Coronary artery (tissue), 2 donors: ENCODE measurements around the gene CLDN11.

Experiments
- DNase-seq: peaks from one replicate; pipeline ENCODE4 v3.0.0-alpha.2; 2017; ENCODE audit warnings: low spot score
- H3K27ac ChIP-seq, 2 donors: fragments of 200-600 bp; sonication (generic); one replicate each; pipeline ENCODE4 v1.5.1; 2016 to 2019
- H3K4me3 ChIP-seq: fragments of 200-600 bp; sonication (generic); 2 replicates; pipeline ENCODE4 v1.5.1; 2016; ENCODE audit warnings: mild to moderate bottlenecking, moderate library complexity
- TF ChIP-seq, protein P1 (sequence below): fragments of 200-600 bp; sonication (generic); IDR thresholded peaks from one replicate; pipeline ENCODE4 v1.5.1; 2019; ENCODE audit warnings: antibody characterized with exemption

Gene CLDN11

DNA sequence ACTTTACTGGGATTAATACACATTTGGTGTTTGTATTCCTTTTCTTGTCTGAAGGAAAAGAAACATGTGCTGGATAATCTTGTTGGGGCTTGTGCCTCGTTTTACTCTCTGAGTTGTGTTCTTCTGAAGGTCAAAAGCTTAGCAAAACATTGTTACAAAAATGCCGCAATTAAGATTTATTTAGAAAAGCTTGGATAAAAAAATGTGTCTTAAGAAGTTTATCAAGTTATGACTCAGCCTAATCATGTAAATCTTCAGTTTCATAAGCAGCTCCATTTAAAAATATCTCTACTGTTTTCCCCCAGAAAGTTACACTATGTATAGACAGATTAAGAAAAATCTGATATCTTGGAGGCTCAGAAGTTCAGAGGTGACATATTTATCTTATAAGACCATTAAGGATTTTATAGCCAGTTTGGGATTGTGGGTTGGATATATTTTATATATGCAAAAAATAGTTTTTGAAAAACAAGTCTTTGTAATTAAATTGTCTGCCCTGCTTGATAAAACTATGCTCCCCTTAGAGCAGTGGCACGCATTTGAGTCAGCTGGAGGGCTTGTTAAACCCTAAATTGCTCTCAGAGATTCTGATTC lies 56.5 kb downstream of the CLDN11 start:
- DNase-seq: no peak
- TF ChIP-seq, protein P1, sequence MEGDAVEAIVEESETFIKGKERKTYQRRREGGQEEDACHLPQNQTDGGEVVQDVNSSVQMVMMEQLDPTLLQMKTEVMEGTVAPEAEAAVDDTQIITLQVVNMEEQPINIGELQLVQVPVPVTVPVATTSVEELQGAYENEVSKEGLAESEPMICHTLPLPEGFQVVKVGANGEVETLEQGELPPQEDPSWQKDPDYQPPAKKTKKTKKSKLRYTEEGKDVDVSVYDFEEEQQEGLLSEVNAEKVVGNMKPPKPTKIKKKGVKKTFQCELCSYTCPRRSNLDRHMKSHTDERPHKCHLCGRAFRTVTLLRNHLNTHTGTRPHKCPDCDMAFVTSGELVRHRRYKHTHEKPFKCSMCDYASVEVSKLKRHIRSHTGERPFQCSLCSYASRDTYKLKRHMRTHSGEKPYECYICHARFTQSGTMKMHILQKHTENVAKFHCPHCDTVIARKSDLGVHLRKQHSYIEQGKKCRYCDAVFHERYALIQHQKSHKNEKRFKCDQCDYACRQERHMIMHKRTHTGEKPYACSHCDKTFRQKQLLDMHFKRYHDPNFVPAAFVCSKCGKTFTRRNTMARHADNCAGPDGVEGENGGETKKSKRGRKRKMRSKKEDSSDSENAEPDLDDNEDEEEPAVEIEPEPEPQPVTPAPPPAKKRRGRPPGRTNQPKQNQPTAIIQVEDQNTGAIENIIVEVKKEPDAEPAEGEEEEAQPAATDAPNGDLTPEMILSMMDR: no peak
- Histone ChIP-seq H3K27ac (no peak overlapping the region), H3K4me3 (no peak overlapping the region)

DNA sequence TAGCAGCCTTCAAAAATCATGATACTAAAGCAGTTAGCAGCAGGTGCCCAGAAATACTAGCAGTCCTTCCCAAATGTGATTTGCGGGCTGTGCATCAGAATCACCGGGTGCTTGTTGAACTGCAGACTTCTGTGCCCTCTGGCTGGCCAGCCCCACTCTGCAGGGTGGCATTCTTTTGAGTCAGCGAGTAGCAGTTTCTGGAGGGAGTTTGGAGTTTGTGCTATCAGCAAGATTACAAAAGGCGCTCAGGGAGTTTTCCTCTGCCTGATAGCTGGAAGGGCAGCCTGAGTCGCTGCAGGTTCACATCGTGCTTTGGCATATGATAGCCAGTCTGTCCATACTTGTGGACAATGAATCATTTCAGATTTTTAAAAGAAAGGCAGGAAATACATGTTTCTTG lies 57.6 kb downstream of the CLDN11 start:
- DNase-seq: no peak
- Histone ChIP-seq H3K27ac (no peak overlapping the region), H3K4me3 (no peak overlapping the region)
- TF ChIP-seq, protein P1: no peak

DNA sequence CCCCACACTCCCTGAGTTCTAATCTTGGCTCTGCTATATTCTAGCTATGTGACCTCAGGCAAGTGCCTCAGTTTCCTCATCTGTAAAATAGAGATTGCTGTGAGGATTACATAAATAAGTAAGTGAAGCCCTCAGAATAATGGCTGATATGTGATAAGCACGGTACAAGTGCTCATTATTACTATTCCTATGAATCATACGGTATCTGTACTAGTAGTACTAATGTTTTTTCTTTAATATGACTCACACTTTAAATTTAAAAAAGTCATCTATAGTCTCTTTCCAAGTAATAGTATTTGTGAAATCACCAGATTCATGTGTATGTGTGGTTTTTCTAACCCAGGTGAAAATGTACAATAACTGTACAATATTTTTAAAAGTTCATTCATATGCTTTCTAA lies 58.7 kb downstream of the CLDN11 start:
- DNase-seq: no peak
- Histone ChIP-seq H3K4me3 (no peak overlapping the region), H3K27ac (no peak overlapping the region)
- TF ChIP-seq, protein P1: no peak

- DNase-seq: no peak
- Histone ChIP-seq H3K27ac (no peak overlapping the region), H3K4me3 (no peak overlapping the region)
- TF ChIP-seq, protein P1: no peak
Measured at GRCh38 chr3:170480111-170480510, 61.4 kb downstream of the CLDN11 start.

DNA sequence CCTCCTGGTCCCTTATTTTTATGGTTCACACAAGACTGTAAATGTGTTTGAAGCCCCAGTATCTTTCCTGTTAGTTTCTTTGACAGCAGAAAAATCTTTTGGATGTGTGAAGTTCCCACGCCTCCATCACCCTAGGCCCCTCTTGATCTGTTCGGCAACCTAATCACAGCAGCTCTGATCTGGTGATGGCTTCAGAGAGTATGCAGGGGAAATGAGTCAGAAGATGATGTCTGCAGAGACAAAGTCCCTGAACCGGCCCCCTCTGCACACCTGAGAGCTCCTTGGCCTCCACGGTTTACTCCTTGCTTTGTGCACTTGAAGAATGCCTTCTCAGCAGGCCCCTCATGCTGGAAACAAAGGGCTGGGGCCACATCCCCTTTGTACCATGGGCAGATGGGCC lies 63.5 kb downstream of the CLDN11 start:
- TF ChIP-seq, protein P1: no peak
- no peak overlapping the region for H3K27ac ChIP-seq
- H3K4me3 ChIP-seq: no peak overlapping the region
- DNase-seq: no peak

GRCh38 chr3:170483485-170484262 lies 65.0 kb downstream of the CLDN11 start:
- Histone ChIP-seq H3K27ac (no peak overlapping the region), H3K4me3 (no peak overlapping the region)
- DNase-seq: no peak
- TF ChIP-seq, protein P1: no peak
